Measurements from ENCODE around the gene TLE4. TPM values are rescaled to one million over a fixed set of nuclear protein-coding genes. Genes with fewer than 3 reads are reported as not detected.

The TLE4 gene
- total RNA-seq, 1 donor from 2014 or later, result 17.4 TPM

- intact Hi-C loops (cut with DNase I), result loop anchor here (5.0 to 10.0 kb wide), 3 partner anchors 52 to 234 kb away; no protein-coding TSS in a partner anchor
Observed at GRCh38 chr9:79570448-79571308, 1.1 kb upstream of the TLE4 start.

GRCh38 chr9:79572032-79572607 is 355 bp downstream of the TLE4 start:
- DNase-seq (ENCODE audit: low spot score), result peak; percentile 78
- intact Hi-C loops (cut with DNase I), result loop anchor here (5.0 to 10.0 kb wide), 3 partner anchors 50 to 233 kb away; no protein-coding TSS in a partner anchor

More at GRCh38 chr9:79570448-79571308, 1.1 kb upstream of the TLE4 start:
- DNase-seq (ENCODE audit: low spot score), result peak; percentile 77

- DNase-seq (ENCODE audit: low spot score), result peak; percentile 91
- intact Hi-C loops (cut with DNase I), result loop anchor here (5.0 to 10.0 kb wide), 3 partner anchors 49 to 232 kb away; no protein-coding TSS in a partner anchor
Observed at GRCh38 chr9:79572608-79573411, 1.0 kb downstream of the TLE4 start.

- intact Hi-C loops (cut with DNase I), result loop anchor here (5.0 to 10.0 kb wide), 3 partner anchors 49 to 231 kb away; no protein-coding TSS in a partner anchor
- DNase-seq (ENCODE audit: low spot score), result no peak
Observed at GRCh38 chr9:79573412-79573923, 1.7 kb downstream of the TLE4 start.

- DNase-seq (ENCODE audit: low spot score), result no peak
- intact Hi-C loops (cut with DNase I), result loop anchor here (5.0 to 10.0 kb wide), 3 partner anchors 48 to 231 kb away; no protein-coding TSS in a partner anchor
Observed at GRCh38 chr9:79574136-79574535, 2.4 kb downstream of the TLE4 start.

DNA sequence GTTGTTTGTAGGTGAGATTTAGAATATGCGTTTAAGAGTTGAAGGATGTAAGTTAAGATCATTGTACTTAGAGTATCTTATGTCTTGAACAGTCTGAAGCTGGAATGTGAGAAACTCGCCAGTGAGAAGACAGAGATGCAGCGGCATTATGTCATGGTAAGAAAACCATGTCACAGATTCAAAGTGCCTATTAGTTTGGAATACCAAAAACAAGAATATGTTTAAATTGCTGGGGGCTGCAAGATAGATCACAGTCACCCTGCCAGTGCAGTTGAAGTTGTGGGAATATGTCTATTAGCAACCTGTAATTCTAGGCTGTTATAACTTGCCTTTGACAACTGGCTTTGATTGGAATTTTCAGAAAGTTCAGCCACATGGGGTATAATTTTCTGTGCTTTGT is 3.0 kb downstream of the TLE4 start:
- intact Hi-C loops (cut with DNase I), result loop anchor here (5.0 to 10.0 kb wide), 3 partner anchors 48 to 230 kb away; no protein-coding TSS in a partner anchor
- DNase-seq (ENCODE audit: low spot score), result no peak

GRCh38 chr9:79575547-79575946 is 3.8 kb downstream of the TLE4 start:
- DNase-seq (ENCODE audit: low spot score), result no peak
- intact Hi-C loops (cut with DNase I), result loop anchor here (10.0 kb wide), 1 partner anchor 229 kb away; no protein-coding TSS in a partner anchor

DNA sequence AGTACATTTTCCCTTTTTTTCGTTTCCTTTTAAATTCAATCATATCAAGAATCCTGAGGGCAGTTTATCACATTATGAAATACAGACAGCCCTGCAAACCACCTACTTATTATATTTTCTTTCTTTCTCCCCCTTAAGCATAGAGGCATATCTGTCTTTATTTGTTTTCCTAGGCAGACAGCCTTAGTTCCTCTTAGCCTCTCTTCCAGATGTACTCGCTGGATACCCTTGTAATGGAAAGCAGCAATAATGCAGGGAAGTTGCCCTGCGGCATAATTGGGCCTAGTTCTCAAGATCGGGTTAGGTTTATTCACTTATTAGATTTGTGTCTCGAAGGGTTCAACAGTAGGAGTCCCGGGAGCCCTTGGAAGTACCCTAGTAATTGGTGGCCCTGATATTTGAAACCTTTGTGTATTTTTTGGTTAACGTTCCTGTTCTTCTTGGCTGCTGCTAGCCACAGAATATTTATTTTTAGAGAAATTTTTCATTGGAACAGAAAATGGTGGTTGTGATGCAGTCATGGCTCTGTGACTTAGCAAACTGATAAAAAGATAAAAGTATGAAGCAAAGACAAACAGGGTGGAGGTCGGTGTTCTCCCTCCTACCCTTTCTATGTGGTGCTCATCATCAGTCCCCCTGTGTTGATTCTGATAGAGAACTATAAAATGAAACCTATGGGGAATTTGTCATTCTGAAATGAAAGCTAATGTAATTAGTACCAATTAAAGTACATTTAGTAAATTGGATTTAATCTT is 6.4 kb downstream of the TLE4 start:
- intact Hi-C loops (cut with DNase I), result loop anchor here (10.0 kb wide), 1 partner anchor 227 kb away; no protein-coding TSS in a partner anchor
- no peak for DNase-seq (ENCODE audit: low spot score)

GRCh38 chr9:79578891-79579290 is 7.1 kb downstream of the TLE4 start:
- intact Hi-C loops (cut with DNase I), result loop anchor here (10.0 kb wide), 1 partner anchor 226 kb away; no protein-coding TSS in a partner anchor
- no peak for DNase-seq (ENCODE audit: low spot score)

GRCh38 chr9:79579624-79580023 is 7.9 kb downstream of the TLE4 start:
- DNase-seq (ENCODE audit: low spot score), result no peak
- intact Hi-C loops (cut with DNase I), result loop anchor here (10.0 kb wide), 1 partner anchor 225 kb away; no protein-coding TSS in a partner anchor

- intact Hi-C loops (cut with DNase I), result no loop called here
- no peak for DNase-seq (ENCODE audit: low spot score)
Observed at GRCh38 chr9:79580055-79580454, 8.3 kb downstream of the TLE4 start.

GRCh38 chr9:79581388-79581787 is 9.6 kb downstream of the TLE4 start:
- DNase-seq (ENCODE audit: low spot score), result no peak
- intact Hi-C loops (cut with DNase I), result no loop called here

GRCh38 chr9:79581794-79582193 is 10.0 kb downstream of the TLE4 start:
- DNase-seq (ENCODE audit: low spot score), result no peak
- intact Hi-C loops (cut with DNase I), result no loop called here

GRCh38 chr9:79583952-79584654 is 12.3 kb downstream of the TLE4 start:
- DNase-seq (ENCODE audit: low spot score), result peak; percentile 87
- intact Hi-C loops (cut with DNase I), result no loop called here

- intact Hi-C loops (cut with DNase I), result no loop called here
- DNase-seq (ENCODE audit: low spot score), result no peak
Observed at GRCh38 chr9:79584655-79584982, 12.9 kb downstream of the TLE4 start.

- intact Hi-C loops (cut with DNase I), result no loop called here
- DNase-seq (ENCODE audit: low spot score), result no peak
Observed at GRCh38 chr9:79588488-79589223, 16.9 kb downstream of the TLE4 start.

- intact Hi-C loops (cut with DNase I), result no loop called here
- no peak for DNase-seq (ENCODE audit: low spot score)
Observed at GRCh38 chr9:79591458-79591857, 19.7 kb downstream of the TLE4 start.
